Endothelial cell of umbilical vein (primary cell): ENCODE results near the gene GLB1L.
"Not testable (repeated sequence)": the region's sequence is repeated elsewhere in the genome, so short reads cannot be mapped to it uniquely, and the experiment has no call there.

ENCODE experiments used
- EZH2 ChIP-seq: IDR thresholded peaks from 2 replicates; pipeline ENCODE4 v1.6.1; 2012; ENCODE audit warnings: borderline replicate concordance, low read depth, mild to moderate bottlenecking, moderate library complexity, low read length, inconsistent platforms; ENCODE audit not compliant: severe bottlenecking
- GATA2 ChIP-seq: IDR thresholded peaks from 2 replicates; pipeline ENCODE4 v1.7.0; 2011; ENCODE audit warnings: low read depth, mild to moderate bottlenecking, moderate library complexity, mixed read lengths, low read length; ENCODE audit not compliant: insufficient read length, insufficient read depth
- MYC ChIP-seq: IDR thresholded peaks from one replicate; pipeline ENCODE4 v1.6.1; 2011; ENCODE audit warnings: mild to moderate bottlenecking, low read depth, low read length
- POLR2A ChIP-seq: IDR thresholded peaks from 2 replicates; pipeline ENCODE4 v1.6.1; 2012; ENCODE audit warnings: low read depth, mild to moderate bottlenecking, control low read depth, low read length
- POLR2AphosphoS5 ChIP-seq: IDR thresholded peaks from 2 replicates; pipeline ENCODE4 v1.6.1; 2012; ENCODE audit warnings: low read depth, mild to moderate bottlenecking, control low read depth, low read length, moderate library complexity; ENCODE audit not compliant: insufficient read depth
- TF ChIP-seq, protein P1 (sequence below), 2 donors: IDR thresholded peaks; 1 replicate in 1 of 2; 2 replicates in 1 of 2; pipeline ENCODE4 v1.5.1; 2011; ENCODE audit warnings: low read length in 2 of 2, mild to moderate bottlenecking in 2 of 2, moderate library complexity in 2 of 2, control low read depth in 1 of 2, inconsistent platforms in 1 of 2, low read depth in 1 of 2; ENCODE audit not compliant: insufficient read depth in 1 of 2; ENCODE audit errors: extremely low read depth in 1 of 2

DNA sequence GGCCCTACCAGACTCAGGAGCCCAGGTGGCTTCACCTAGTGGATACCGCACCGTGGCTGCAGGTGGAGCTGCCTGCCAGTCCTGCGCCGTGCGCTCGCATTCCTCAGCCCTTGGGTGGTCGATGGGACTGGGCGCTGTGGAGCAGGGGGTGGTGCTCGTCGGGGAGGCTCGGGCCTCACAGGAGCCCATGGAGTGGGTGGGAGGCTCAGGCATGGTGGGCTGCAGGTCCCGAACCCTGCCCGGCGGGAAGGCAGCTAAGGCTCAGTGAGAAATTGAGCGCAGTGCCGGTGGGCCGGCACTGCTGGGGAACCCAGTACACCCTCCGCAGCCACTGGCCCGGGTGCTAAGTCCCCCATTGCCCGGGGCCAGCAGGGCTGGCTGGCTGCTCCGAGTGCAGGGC lies 43.9 kb downstream of the GLB1L start:
- TF ChIP-seq, protein P1, sequence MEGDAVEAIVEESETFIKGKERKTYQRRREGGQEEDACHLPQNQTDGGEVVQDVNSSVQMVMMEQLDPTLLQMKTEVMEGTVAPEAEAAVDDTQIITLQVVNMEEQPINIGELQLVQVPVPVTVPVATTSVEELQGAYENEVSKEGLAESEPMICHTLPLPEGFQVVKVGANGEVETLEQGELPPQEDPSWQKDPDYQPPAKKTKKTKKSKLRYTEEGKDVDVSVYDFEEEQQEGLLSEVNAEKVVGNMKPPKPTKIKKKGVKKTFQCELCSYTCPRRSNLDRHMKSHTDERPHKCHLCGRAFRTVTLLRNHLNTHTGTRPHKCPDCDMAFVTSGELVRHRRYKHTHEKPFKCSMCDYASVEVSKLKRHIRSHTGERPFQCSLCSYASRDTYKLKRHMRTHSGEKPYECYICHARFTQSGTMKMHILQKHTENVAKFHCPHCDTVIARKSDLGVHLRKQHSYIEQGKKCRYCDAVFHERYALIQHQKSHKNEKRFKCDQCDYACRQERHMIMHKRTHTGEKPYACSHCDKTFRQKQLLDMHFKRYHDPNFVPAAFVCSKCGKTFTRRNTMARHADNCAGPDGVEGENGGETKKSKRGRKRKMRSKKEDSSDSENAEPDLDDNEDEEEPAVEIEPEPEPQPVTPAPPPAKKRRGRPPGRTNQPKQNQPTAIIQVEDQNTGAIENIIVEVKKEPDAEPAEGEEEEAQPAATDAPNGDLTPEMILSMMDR (IDR thresholded peaks at IDR 0.05; ENCODE audit: extremely low read depth in 1 of 2, insufficient read depth in 1 of 2, low read depth in 1 of 2, low read length in 2 of 2) = not testable (repeated sequence)
- TF ChIP-seq POLR2A, GATA2, POLR2AphosphoS5, MYC, EZH2: not testable (repeated sequence)
